Amygdala (tissue), 56 donors: Measurements from ENCODE around the gene ACAD8.

ENCODE experiments used
- DNase-seq, 56 donors: peaks; one replicate each; lab custom pipeline; 2025; lab: John Stamatoyannopoulos, UW

The ACAD8 gene

GRCh38 chr11:134253188-134253993 is at the start of gene ACAD8, which contains the start of gene THYN1:
Gene ACAD8, plus strand, starts transcription at chr11:134253568. Its CDS starts 33 bp downstream, at chr11:134253601.
Gene THYN1, minus strand, starts transcription at chr11:134253352. Its CDS starts 470 bp downstream, at chr11:134252882.
- DNase-seq, result peak; percentile 59 to 99 (median 95)

DNA sequence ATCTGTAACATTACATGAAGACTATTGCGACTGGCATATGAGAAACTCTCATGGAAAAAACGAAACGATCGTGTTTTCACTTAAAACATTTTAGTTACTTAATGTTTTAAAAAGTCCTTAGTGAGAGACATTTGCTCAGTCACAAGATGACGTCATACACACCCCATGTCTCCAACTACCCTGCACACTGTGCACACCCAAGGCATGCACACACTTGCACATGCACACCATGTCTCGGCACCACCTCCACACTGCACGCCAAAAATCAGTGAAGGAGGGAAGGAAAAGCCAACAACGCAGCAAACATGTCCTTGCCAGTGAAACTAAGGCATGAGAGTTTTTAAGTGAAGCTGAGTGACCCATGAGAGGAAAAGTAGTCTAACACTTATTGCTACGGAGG is 47.6 kb upstream of the ACAD8 start:
- no peak for DNase-seq

DNA sequence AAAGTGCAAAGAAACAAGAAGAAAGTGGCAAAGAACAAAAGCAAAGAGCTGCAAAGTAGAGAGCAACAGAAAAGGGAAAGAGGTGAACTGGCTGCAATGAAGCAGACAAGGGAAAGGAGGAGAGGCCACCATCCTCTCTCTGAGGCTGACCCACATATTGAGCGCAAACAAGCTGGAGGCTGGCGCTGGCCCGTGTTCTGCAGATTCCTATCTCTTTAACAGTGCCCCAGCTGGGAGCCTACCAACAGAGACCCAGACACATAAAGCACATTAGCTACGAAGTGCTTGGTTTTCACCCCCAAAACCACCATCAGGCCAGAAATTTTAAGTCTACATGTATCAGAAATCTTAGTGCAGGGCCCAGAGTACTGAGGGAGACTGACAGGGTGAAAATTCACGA is 47.2 kb upstream of the ACAD8 start:
- no peak for DNase-seq

GRCh38 chr11:134207538-134208239 is 45.7 kb upstream of the ACAD8 start:
- DNase-seq, result peak in 1 of 56 donors; percentile 4

GRCh38 chr11:134215836-134216235 is 37.5 kb upstream of the ACAD8 start:
- DNase-seq, result peak in 1 of 56 donors; percentile 9

DNA sequence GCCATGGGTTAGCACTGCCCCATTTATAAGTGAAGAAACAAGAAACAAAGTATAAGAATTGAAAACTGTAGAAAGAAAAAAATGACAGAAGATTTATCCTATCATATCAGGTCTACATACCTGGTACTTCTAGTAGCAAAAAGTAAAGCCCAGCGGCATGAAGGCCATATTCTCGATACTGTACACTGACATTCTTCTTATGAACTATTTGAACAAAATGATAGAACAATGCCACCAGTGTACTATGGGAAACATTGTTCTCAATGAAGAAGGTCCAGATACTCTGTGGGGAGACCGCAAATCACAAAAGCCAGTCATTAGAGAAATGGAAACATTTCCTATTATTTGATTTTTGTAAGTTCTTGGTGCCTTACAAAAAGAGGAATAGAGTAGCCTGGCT is 36.6 kb upstream of the ACAD8 start:
- DNase-seq, result no peak

DNA sequence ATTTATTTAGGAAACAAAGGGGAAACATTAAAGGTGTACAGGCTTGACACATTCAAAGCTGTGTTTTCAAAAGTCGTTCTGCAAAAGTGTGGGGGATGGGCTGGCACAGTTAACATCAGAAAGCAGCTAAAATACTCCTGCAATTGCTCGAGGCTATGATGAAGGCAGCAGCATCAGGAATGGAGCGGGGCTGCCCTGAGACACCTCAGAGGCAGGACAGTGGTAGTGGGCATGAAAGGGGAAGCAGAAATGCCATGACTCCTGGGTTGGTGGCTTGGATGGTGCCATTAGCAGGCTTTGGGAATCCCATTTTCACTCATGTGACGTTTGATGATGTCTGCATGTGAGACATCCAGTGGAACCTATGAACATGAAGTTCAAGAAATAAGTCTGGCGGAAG is 30.2 kb upstream of the ACAD8 start:
- DNase-seq, result no peak

GRCh38 chr11:134223836-134224709 is 29.3 kb upstream of the ACAD8 start, which contains the start of the genes NCAPD3 and VPS26B:
Gene NCAPD3, minus strand, starts transcription at chr11:134223967. Its CDS starts 41 bp downstream, at chr11:134223926.
Gene VPS26B, plus strand, starts transcription at chr11:134224671. Its CDS starts 452 bp downstream, at chr11:134225123.
- peak; percentile 67 to 97 (median 92) for DNase-seq

DNA sequence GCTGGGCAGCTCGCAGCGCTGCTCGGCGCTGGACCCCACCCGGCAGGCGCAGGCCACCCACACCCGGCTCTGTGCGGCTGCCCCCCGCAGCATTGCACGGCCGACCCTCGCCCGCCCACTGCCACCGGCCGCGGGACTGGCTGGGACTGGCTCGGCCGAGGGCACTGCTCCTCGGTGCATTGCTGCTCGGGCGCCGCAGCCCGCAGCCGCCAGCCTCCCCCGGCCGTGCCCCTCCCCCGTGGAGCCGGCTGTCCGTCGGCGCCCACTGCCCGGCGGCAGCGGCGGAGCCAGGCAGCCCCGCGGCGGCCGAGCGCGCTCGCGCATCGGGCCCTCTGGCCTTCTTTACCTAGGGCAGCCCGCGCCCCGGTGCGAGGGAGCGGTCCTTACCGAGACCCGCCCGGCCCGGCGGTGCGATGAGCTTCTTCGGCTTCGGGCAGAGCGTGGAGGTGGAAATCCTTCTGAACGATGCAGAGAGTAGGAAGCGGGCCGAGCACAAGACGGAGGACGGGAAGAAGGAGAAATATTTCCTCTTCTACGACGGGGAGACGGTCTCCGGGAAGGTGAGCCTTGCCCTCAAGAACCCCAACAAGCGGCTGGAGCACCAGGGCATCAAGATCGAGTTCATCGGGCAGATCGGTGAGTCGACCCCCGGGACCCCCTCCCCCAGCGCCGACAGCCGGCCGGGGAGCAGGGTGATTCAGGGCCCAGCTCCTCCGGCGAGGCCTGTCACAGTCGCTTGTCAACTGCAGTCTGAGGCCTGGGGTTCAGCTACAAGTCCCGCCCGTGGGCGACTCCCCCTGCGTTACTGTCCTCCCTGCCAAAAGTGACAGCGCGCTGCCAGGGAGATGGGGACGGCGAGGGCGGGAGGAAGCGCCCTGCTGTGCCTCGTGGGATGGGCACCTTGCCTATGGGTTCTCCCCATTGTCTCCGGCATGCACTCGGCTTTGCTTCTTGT is 28.4 kb upstream of the ACAD8 start:
- peak in 54 of 56 donors; percentile 13 to 79 (median 56) for DNase-seq

DNA sequence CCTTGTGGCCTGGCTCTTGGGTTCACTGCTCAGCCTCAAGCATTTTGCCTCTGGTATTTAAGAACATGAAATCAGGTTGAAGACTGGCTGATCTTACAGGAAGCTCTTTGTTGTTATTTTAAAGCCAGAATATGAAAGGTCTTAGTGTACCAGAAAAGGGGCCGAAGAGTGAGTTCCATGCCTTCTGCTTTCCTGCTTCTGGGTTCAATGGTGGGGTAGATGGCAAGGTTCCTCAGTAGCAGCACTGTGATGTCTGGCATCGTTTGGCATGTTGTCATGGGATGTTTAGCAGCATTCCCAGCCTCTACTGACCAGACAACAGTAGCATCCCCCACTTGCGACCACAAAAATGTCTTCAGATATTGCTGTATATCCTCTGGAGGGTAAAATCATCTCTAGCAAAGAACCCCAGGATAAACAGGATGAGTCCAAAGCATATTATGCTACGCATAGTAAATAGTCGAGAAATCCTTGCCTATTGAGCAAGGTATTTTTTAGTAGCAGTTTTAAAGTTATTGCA is 26.5 kb upstream of the ACAD8 start:
- DNase-seq, result no peak

GRCh38 chr11:134228625-134229024 is 24.7 kb upstream of the ACAD8 start:
- no peak for DNase-seq

- no peak for DNase-seq
Observed at GRCh38 chr11:134229126-134229790, 24.1 kb upstream of the ACAD8 start.

DNA sequence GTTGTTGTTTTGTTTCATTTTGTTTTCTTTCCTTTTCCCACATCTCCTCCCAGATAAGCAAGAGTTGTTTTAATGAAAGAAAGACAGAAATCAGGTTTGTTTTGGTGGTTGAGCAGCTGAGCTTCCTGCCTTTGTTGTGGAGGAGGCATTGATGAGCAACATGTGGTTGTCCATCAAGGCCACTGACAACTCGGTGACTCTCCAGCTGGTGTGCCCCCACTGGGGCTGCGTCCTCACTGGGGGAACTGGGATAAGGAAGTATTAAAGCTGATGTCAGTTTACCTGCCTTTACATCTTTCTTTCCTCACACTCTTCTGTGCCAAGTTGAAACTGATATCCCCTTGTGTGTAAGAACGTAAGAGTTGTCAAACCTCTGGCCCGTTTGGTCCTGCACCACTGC is 23.0 kb upstream of the ACAD8 start:
- no peak for DNase-seq

GRCh38 chr11:134231958-134232659 is 21.3 kb upstream of the ACAD8 start:
- no peak for DNase-seq

GRCh38 chr11:134233729-134234179 is 19.6 kb upstream of the ACAD8 start:
- DNase-seq, result no peak

DNA sequence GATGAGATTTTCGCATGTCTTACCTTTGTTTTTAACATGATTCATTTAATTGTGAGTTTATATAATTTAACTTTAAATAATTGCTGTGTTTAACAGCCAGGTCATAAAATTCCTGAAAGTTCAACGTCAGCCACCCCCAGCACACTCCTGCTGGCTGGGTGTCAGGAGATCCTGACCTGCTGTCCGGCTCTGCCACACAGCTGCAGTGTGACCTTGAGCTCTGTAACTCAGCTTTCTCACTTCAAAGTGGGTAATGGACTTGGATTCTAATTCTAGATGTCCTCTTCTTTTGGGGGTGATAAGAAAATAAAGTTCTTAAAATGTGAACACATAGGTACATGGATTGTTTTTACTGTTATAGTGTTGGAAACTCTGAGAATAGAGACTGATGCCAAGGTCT is 18.0 kb upstream of the ACAD8 start:
- no peak for DNase-seq

- no peak for DNase-seq
Observed at GRCh38 chr11:134236834-134237556, 16.4 kb upstream of the ACAD8 start.
